HG03196 (cell line): Measurements from ENCODE around the gene ZNF318.

Experiments
- ATAC-seq: cut with Tn5 transposase; IDR thresholded peaks from one replicate; pipeline ENCODE4 v1.9.1; 2021; ENCODE audit not compliant: unreplicated experiment

ZNF318 gene

GRCh38 chr6:43286980-43287716 lies 82.3 kb downstream of the ZNF318 start:
- ATAC-seq: no peak

GRCh38 chr6:43286456-43286979 lies 82.9 kb downstream of the ZNF318 start:
- ATAC-seq: no peak
